Measurements from ENCODE around the gene B9D1.
"Not testable (repeated sequence)": the region's sequence is repeated elsewhere in the genome, so short reads cannot be mapped to it uniquely, and the experiment has no call there.

The B9D1 gene

GRCh38 chr17:19357351-19357750, 5.2 kb downstream of the B9D1 start:
- no peak for DNase-seq

- DNase-seq: no peak
Observed at GRCh38 chr17:19354748-19355147, 7.8 kb downstream of the B9D1 start.

- not testable (repeated sequence) for DNase-seq
Observed at GRCh38 chr17:19353401-19353800, 9.1 kb downstream of the B9D1 start.

GRCh38 chr17:19348806-19349205, 13.7 kb downstream of the B9D1 start:
- DNase-seq: no peak

- no peak for DNase-seq
Observed at GRCh38 chr17:19348081-19348650, 14.4 kb downstream of the B9D1 start.

GRCh38 chr17:19347323-19348080, 15.0 kb downstream of the B9D1 start:
- no peak for DNase-seq

- DNase-seq: no peak
Observed at GRCh38 chr17:19346351-19347255, 15.9 kb downstream of the B9D1 start.

- DNase-seq: no peak
Observed at GRCh38 chr17:19345486-19346350, 16.8 kb downstream of the B9D1 start.

GRCh38 chr17:19345067-19345460, 17.5 kb downstream of the B9D1 start:
- no peak for DNase-seq

- DNase-seq: no peak
Observed at GRCh38 chr17:19344311-19345066, 18.0 kb downstream of the B9D1 start.

- no peak for DNase-seq
Observed at GRCh38 chr17:19343671-19344151, 18.8 kb downstream of the B9D1 start.

GRCh38 chr17:19343256-19343630, 19.3 kb downstream of the B9D1 start:
- no peak for DNase-seq

- DNase-seq: no peak
Observed at GRCh38 chr17:19342611-19343255, 19.8 kb downstream of the B9D1 start.

- no peak for DNase-seq
Observed at GRCh38 chr17:19341641-19342610, 20.6 kb downstream of the B9D1 start.

GRCh38 chr17:19341211-19341631, 21.3 kb downstream of the B9D1 start:
- no peak for DNase-seq

GRCh38 chr17:19339341-19339815, 23.1 kb downstream of the B9D1 start:
- DNase-seq: no peak

- DNase-seq: peak; percentile 38 to 82
Observed at GRCh38 chr17:19338031-19338990, 24.2 kb downstream of the B9D1 start.

GRCh38 chr17:19337712-19338023, 24.9 kb downstream of the B9D1 start:
- DNase-seq: no peak

All from inflammatory macrophage treated with lipopolysaccharide for 1 hour (primary cell).